GM18508 (cell line): Measurements from ENCODE around the gene HPN.
"Not testable (repeated sequence)": the region's sequence is repeated elsewhere in the genome, so short reads cannot be mapped to it uniquely, and the experiment has no call there.

Experiments used
- ATAC-seq: cut with Tn5 transposase; IDR thresholded peaks from one replicate; pipeline ENCODE4 v1.9.1; 2021; ENCODE audit warnings: moderate number of reproducible peaks; ENCODE audit not compliant: insufficient read depth, unreplicated experiment

The HPN gene

DNA sequence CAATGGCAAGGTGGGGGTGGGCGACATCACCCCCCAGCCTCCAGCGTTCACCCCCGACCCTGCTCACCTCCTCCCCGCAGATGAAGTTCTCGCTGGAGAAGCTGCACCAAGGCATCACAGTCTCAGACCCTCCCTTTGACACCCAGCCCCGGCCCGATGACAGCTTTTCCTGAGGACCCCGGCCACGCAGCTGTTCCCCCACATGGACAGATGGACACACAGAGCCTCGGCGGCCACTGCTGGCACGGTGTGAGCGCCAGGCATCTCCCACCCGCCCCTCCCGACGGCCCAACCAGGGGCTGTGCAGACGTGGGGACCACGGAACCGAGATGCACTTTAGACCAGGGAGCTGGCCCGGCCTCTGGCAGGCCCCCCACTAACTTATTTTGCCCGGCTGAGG is 15.6 kb upstream of the HPN start:
- ATAC-seq: no peak

GRCh38 chr19:35026418-35026817 is 15.1 kb upstream of the HPN start:
- no peak for ATAC-seq

DNA sequence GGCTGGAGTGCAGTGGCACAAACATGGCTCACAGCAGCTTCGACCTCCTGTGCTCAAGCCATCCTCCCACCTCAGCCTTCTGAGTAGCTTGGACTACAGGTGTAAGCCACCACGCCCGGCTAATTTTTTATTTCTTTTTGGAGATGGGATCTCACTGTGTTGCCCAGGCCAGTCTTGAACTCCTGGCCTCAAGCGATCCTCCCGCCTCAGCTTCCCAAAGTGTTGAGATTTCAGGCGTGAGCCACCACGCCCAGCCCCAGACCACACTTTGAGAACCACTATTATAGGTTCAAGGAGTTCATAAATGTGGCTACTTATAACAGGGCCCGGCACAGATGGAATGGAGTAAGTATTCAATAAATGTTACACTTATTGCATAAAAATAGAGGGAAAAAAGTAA is 14.5 kb upstream of the HPN start:
- no peak for ATAC-seq

- no peak for ATAC-seq
Measured at GRCh38 chr19:35027851-35028599, 13.5 kb upstream of the HPN start.

DNA sequence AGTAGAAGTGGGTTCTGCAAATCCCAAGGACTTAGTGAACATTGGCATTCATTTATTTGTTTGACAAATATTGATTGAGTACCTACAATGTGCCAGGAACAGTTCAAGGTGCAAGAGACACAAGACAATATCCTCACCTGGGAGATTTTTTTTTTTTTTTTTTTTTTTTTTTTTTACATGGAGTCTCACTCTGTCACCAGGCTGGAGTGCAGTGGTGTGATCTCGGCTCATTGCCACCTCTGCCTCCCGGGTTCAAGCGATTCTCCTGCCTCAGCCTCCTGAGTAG is 13.0 kb upstream of the HPN start:
- not testable (repeated sequence) for ATAC-seq

DNA sequence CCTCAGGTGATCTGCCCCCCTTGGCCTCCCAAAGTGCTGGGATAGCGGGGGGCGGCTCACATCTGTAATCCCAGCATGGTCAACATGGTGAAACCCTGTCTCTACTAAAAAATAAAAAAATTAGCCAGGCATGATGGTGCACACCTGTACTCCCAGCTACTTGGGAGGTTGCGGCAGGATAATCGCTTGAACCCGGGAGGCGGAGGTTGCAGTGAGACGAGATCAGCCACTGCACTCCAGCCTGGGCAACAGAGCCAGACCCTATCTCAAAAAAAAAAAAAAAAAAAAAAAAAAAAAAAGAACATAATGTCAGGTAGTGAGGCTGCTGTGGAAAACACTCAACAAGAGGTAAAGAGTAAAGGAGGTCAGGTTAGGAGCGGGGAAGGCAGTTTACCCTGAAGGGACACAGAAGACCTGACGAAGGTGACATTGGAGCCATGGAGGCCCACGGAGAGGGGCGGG is 12.2 kb upstream of the HPN start:
- ATAC-seq: not testable (repeated sequence)

DNA sequence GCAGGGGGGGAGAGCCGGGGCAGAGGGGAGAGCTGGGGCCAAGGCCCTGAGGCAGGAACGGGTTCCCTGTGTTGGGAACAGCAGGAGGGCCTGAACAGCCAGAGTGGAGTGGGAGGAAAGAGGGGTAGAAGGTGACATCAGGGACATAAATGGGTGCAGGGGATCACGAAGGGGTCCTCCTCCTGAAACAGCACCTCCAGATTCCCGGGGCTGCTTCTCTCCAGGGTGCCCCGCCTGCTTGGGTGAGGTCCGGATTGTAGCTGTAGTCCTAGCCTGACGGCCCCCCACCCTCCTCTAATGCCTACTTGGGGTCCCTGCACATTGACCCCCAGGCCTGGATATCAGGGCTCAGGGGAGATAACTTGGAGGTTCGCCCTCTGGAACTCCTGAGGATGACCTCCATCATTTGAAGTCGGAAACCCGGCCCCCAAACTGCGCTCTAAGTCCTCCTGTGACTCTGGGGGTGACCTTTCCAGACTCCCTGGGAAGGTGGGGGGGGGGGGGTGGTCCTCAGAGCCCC is 11.7 kb upstream of the HPN start:
- ATAC-seq: no peak

DNA sequence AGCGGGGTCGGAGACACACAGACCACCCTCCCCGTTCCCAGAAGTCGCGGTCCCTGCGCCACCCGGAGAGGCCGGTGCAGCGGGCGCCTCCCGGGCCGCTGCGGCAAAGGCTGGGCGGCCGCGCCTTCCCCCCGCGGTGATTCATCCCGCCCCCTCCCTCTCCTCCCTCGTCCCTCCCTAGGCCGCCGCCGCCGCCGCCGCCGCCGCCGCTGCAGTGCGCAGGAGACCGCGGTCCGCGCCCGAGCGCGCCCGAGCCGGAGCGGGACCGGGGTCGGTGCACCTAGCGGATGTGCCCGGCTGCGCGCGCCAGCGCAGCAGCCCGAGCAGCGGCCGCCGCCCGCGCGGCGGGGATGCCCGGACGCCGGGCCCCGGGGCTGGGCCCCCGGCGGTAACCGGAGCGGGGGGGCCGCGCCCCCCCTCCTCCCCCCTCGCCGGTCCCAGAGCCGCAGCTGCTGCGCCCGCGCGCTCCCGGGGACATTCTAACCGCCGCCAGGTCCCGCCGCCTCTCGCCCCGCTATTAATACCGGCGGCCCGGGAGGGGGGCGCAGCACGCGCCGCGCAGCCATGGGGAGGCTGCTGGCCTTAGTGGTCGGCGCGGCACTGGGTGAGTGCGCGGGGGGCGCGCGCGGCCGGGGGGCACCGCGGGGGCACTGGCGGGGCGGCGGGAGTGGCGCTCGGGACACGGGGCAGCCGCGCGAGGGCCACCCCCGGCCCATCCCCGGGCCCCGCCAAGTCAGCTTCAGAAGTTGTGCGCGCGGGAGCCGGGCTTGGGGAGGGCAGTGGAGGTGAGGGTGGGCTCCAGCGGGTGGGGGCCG is 11.1 kb upstream of the HPN start, which contains the start of gene SCN1B:
SCN1B (plus strand) TSS at position 214 of the 815 bp plus-strand sequence; CDS start at position 565, 351 bp downstream.
- no peak for ATAC-seq

DNA sequence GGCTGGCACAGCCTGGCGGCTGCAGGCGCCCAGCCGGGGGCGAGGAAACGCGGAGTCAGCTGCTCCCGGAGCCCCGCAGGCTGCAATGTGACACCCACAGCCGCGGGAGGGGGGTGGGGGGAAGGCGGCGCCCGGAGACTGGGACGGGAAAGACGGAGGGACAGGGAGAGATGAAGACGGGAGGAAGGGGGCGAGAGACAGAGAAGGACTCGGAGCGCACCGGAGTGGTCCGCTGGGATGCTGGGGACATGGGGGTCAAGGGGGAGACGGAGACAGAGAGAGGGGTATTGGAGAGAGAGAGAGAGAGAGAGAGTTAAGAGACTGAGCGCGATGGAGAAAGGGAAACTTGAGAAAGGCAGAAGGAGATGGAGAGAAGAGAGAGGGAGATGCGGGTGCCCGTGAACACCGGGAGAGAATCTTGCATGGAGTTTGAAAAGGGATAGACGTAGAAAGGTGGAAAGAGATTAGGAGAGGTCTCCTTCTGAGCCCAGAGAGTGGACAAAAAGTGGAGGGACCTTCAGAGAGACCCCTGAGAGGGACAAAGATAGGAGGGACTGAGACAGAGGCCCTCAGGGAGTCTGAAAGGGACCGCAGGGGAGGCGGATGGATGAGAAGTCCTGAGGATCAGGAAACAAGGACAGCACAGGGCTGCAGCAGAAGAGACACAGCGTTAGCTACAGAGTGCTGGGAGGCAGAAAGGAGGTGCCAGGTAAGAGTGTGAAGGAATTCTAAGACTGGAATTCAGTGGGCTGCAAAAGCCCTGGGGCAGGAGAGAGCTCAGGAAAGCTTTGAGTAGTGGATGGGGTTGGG is 10.2 kb upstream of the HPN start:
- no peak for ATAC-seq

- ATAC-seq: no peak
Measured at GRCh38 chr19:35032356-35032865, 9.1 kb upstream of the HPN start.

GRCh38 chr19:35033067-35034004 is 8.2 kb upstream of the HPN start:
- ATAC-seq: no peak

DNA sequence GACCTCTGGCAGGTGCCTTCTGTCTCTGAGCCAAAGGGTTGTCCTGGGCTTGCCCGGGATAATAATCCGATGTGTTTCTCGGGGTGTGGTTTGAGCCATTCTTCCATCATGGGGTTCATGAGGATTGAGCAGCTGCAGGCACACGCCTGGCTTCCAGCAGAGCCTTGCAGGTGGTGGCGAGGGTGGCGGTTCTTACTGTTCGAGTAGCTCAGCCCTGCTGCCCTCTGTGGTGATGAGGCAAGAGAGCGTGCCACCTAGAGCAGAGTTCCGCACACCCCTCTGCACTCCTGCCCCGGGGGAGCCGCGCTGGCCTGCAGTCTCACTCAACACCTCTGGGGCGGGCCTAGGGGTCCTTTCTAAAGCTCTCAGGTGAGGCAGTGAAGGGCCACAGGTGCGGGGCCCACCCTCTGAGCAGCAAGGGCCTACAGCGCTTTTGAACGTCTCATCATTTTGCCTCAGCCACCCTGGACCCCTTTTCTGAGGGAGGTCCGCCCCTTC is 7.5 kb upstream of the HPN start:
- ATAC-seq: no peak

GRCh38 chr19:35034588-35035382 is 6.7 kb upstream of the HPN start:
- ATAC-seq: no peak

GRCh38 chr19:35037716-35038622 is 3.6 kb upstream of the HPN start:
- no peak for ATAC-seq

DNA sequence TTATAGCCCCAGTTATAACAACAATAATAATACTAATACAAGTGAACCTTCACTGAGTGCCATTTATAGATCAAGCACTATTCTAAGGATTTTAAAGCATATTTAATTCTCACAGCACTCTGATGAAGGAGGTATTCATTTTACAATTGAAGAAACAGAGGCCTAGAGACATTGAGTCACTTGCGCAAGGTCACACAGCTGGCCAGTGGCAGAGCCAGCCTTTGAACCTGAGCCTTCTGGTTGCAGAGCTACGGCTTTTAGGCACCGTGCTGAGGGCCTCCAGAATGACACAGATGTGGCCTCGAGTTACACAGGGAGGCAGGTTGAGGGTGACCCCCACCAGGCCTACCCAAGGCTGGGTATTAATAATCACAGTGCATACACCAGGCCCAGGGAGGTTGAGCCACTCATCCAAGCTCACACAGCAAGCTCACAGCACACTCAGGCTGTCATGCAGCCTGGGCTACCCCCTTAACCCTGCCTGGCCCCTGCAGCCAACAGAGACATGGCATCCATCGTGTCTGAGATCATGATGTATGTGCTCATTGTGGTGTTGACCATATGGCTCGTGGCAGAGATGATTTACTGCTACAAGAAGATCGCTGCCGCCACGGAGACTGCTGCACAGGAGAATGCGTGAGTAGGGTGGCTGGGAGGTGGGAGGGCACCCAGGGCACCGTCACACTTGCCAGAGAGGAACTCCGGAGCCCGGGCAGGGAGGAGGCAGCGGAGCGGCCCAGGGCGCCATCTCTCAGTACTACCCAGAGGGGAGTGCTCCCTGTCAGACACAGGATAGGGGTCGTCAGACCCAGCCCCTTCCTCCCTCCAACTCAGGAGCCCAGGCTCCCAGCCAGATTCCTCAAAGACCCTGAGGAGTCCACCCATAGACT is 2.7 kb upstream of the HPN start:
- no peak for ATAC-seq
